ENCODE results near the gene BTBD19.
"Not testable (repeated sequence)": the region's sequence is repeated elsewhere in the genome, so short reads cannot be mapped to it uniquely, and the experiment has no call there.

- TF ChIP-seq CTCF, POLR2A (IDR thresholded peaks at IDR 0.05): not testable (repeated sequence)
These were observed 7.6 kb downstream of the BTBD19 start for GRCh38 chr1:44815926-44816325.

Data from lower leg skin (tissue), 3 donors.